IMR-90 (cell line): ENCODE data around the gene POLD4. TPM values are rescaled to one million over a fixed set of nuclear protein-coding genes. Genes with fewer than 3 reads are reported as not detected.

ENCODE experiments used
- ATAC-seq: fragments of 200-7000 bp; cut with Tn5 transposase; 2 replicates; pipeline ENCODE4 v1.9.1; 2020; ENCODE audit warnings: low read depth, mild to moderate bottlenecking, moderate library complexity
- BruUV-seq: library from RNA; stranded (reverse); fragments of 400-500 nt; replicated peaks from 2 replicates; lab custom pipeline; 2021; lab: Mats Ljungman, UMichigan
- CTCF ChIA-PET: fragments of 300-600 bp; formaldehyde crosslinking; extraction: SDS; loops from one replicate; lab custom pipeline; 2021; ENCODE audit warnings: antibody characterized with exemption; lab: Yijun Ruan, JAX
- POLR2A ChIA-PET: fragments of 300-600 bp; sonication (Branson Sonifier 250); formaldehyde crosslinking; loops from one replicate; lab custom pipeline; 2022; ENCODE audit warnings: antibody characterized with exemption; ENCODE audit not compliant: unreplicated experiment; lab: Charles Lee
- DNase-seq: peaks from one replicate; pipeline ENCODE4 v3.0.0; 2013
- H2AFZ ChIP-seq: replicated peaks from 2 replicates; pipeline ENCODE3; 2013; ENCODE audit warnings: low read length, mild to moderate bottlenecking; ENCODE audit not compliant: poor library complexity
- H2AK5ac ChIP-seq: 2 replicates; pipeline ENCODE4 v1.6.1; 2013; ENCODE audit warnings: low read depth, low read length, inconsistent platforms
- H2AK9ac ChIP-seq: replicated peaks from 2 replicates; pipeline ENCODE3; 2013; ENCODE audit warnings: mild to moderate bottlenecking, low read depth, low read length, moderate library complexity; ENCODE audit not compliant: poor library complexity
- H2BK120ac ChIP-seq: 2 replicates; pipeline ENCODE4 v1.6.1; 2013; ENCODE audit warnings: low read depth, low read length, inconsistent platforms
- H2BK15ac ChIP-seq: 3 replicates; pipeline ENCODE4 v1.6.1; 2013; ENCODE audit warnings: low read depth, low read length, inconsistent platforms
- H2BK20ac ChIP-seq: 2 replicates; pipeline ENCODE4 v1.6.1; 2013; ENCODE audit warnings: low read depth, mild to moderate bottlenecking, inconsistent platforms, low read length, moderate library complexity
- H2BK5ac ChIP-seq: 2 replicates; pipeline ENCODE4 v1.6.1; 2013; ENCODE audit warnings: mild to moderate bottlenecking, low read depth, low read length, inconsistent platforms; ENCODE audit not compliant: poor library complexity, severe bottlenecking
- H3K14ac ChIP-seq: replicated peaks from 2 replicates; pipeline ENCODE4 v1.6.1; 2013; ENCODE audit warnings: low read depth, low read length, inconsistent platforms
- H3K18ac ChIP-seq: 2 replicates; pipeline ENCODE4 v1.6.1; 2013; ENCODE audit warnings: low read depth, low read length, control low read depth
- H3K23ac ChIP-seq: 2 replicates; pipeline ENCODE4 v1.6.1; 2013; ENCODE audit warnings: low read depth, low read length, inconsistent platforms
- H3K27ac ChIP-seq: 2 replicates; pipeline ENCODE4 v1.5.1; 2013; ENCODE audit warnings: mild to moderate bottlenecking, control low read depth, low read length; ENCODE audit not compliant: insufficient read depth
- H3K27me3 ChIP-seq: 2 replicates; pipeline ENCODE4 v1.6.1; 2013; ENCODE audit warnings: low read length; ENCODE audit not compliant: control insufficient read depth, insufficient read depth
- H3K36me3 ChIP-seq: 2 replicates; pipeline ENCODE4 v1.6.1; 2013; ENCODE audit warnings: low read length, mixed read lengths; ENCODE audit not compliant: control insufficient read depth, insufficient read depth
- H3K4ac ChIP-seq: 2 replicates; pipeline ENCODE4 v1.6.1; 2013; ENCODE audit warnings: low read depth, low read length, inconsistent platforms
- H3K4me1 ChIP-seq: 2 replicates; pipeline ENCODE4 v1.6.1; 2013; ENCODE audit warnings: low read length, mixed read lengths; ENCODE audit not compliant: control insufficient read depth, insufficient read depth
- H3K4me2 ChIP-seq: 2 replicates; pipeline ENCODE4 v1.6.1; 2013; ENCODE audit warnings: low read depth, mild to moderate bottlenecking, control low read depth, low read length, moderate library complexity
- H3K4me3 ChIP-seq: 2 replicates; pipeline ENCODE4 v1.5.1; 2013; ENCODE audit warnings: low read depth, mild to moderate bottlenecking, control low read depth, low read length, moderate library complexity; ENCODE audit not compliant: insufficient read depth
- H3K56ac ChIP-seq: 2 replicates; pipeline ENCODE4 v1.6.1; 2013; ENCODE audit warnings: low read length, inconsistent platforms; ENCODE audit not compliant: insufficient read depth; ENCODE audit errors: extremely low read depth
- H3K79me1 ChIP-seq, 2 experiments: 2 replicates each; pipeline ENCODE4 v1.6.1; 2013; ENCODE audit warnings: low read length in 2 of 2, inconsistent platforms in 1 of 2, low read depth in 1 of 2
- H3K9ac ChIP-seq: 2 replicates; pipeline ENCODE4 v1.6.1; 2013; ENCODE audit warnings: low read depth, low read length, control low read depth
- H3K9me1 ChIP-seq: 2 replicates; pipeline ENCODE4 v1.6.1; 2013; ENCODE audit warnings: low read length, inconsistent platforms; ENCODE audit not compliant: insufficient read depth
- H3K9me3 ChIP-seq: 2 replicates; pipeline ENCODE4 v1.6.1; 2013; ENCODE audit warnings: low read length; ENCODE audit not compliant: control insufficient read depth, insufficient read depth
- H4K20me1 ChIP-seq: 2 replicates; pipeline ENCODE4 v1.6.1; 2013; ENCODE audit warnings: low read length, inconsistent platforms; ENCODE audit not compliant: insufficient read depth
- H4K5ac ChIP-seq: 2 replicates; pipeline ENCODE4 v1.6.1; 2013; ENCODE audit warnings: mild to moderate bottlenecking, low read depth, low read length, control low read depth
- H4K8ac ChIP-seq, 2 experiments: 2 replicates each; pipeline ENCODE4 v1.6.1; 2013; ENCODE audit warnings: low read depth in 2 of 2, low read length in 2 of 2, control low read depth in 1 of 2, inconsistent platforms in 1 of 2
- H4K91ac ChIP-seq: 2 replicates; pipeline ENCODE4 v1.6.1; 2013; ENCODE audit warnings: low read depth, low read length, inconsistent platforms; ENCODE audit not compliant: insufficient read depth
- CEBPB ChIP-seq: IDR thresholded peaks from 2 replicates; pipeline ENCODE4 v1.6.1; 2012; ENCODE audit warnings: low read depth, low read length, improper control_type of control experiment
- CHD1 ChIP-seq: IDR thresholded peaks from 2 replicates; pipeline ENCODE4 v1.6.1; 2012; ENCODE audit warnings: low read depth, low read length, improper control_type of control experiment
- CTCF ChIP-seq: conservative IDR thresholded peaks from 2 replicates; pipeline ENCODE4 v1.5.1; 2012; ENCODE audit warnings: mild to moderate bottlenecking, low read depth, low read length, improper control_type of control experiment
- MAFK ChIP-seq: IDR thresholded peaks from 2 replicates; pipeline ENCODE4 v1.6.1; 2012; ENCODE audit warnings: low read depth, low read length, improper control_type of control experiment
- POLR2A ChIP-seq: IDR thresholded peaks from 2 replicates; pipeline ENCODE4 v1.6.1; 2012; ENCODE audit warnings: mild to moderate bottlenecking, low read depth, low read length
- RAD21 ChIP-seq: IDR thresholded peaks from 2 replicates; pipeline ENCODE4 v1.6.1; 2012; ENCODE audit warnings: low read length, improper control_type of control experiment
- RCOR1 ChIP-seq: IDR thresholded peaks from 2 replicates; pipeline ENCODE4 v1.6.1; 2012; ENCODE audit warnings: mild to moderate bottlenecking, low read length, improper control_type of control experiment; ENCODE audit not compliant: insufficient replicate concordance
- SMC3 ChIP-seq: fragments of 150-350 bp; IDR thresholded peaks from 2 replicates; pipeline ENCODE4 v1.6.1; 2016; ENCODE audit warnings: low read depth, mild to moderate bottlenecking, antibody characterized with exemption, low read length, moderate library complexity
- WGBS, 2 experiments: methylation state at CpG; one replicate each; pipeline versions ENCODE4 v1.1.5 to v1.1.7; 2013; ENCODE audit warnings: missing lambda C conversion rate in 2 of 2; ENCODE audit not compliant: insufficient read length in 1 of 2; ENCODE audit errors: extremely low coverage in 2 of 2; 5-methylcytosine and 5-hydroxymethylcytosine counted together
- dilution Hi-C: fragments of 300-500 bp; cut with HindIII; formaldehyde crosslinking; loops from one replicate; pipeline ENCODE4 v1.14.3; 2018; ENCODE audit warnings: low sequenced_read_pairs; ENCODE audit not compliant: unreplicated experiment
- in situ Hi-C: fragments of 300-500 bp; cut with MboI; formaldehyde crosslinking; loops from 3 replicates; pipeline ENCODE4 v1.14.3; 2019; ENCODE audit warnings: low sequenced_read_pairs, inconsistent platforms, mixed read lengths
- intact Hi-C: fragments of 100-400 bp; cut with micrococcal nuclease; formaldehyde crosslinking; loops from 2 replicates; pipeline ENCODE4 v1.10.0; 2022
- polyA plus RNA-seq, 3 experiments: library from polyadenylated mRNA; depleted of rRNA; stranded (reverse); fragments of >200 nt; gene quantifications; 2 replicates each; pipeline ENCODE4 v1.2.3, GENCODE V29; 2012; ENCODE audit warnings: low replicate concordance in 1 of 3
- total RNA-seq: library from RNA; depleted of rRNA; stranded (reverse); fragments of >200 nt; gene quantifications from 2 replicates; pipeline ENCODE4 v1.2.3, GENCODE V29; 2012

The POLD4 gene
- total and polyA plus RNA-seq, 2 of the 4 experiments (the other 2 are of a cell fraction), result 46.4 to 133 TPM

- H3K27ac ChIP-seq, result peak overlapping the region; percentile 87
- intact Hi-C loops (loop anchor here (1.0 to 2.0 kb wide), 2 partner anchors 14 to 25 kb away; no protein-coding TSS in a partner anchor), dilution Hi-C loops (no loop called here), in situ Hi-C loops (no loop called here)
- CTCF ChIA-PET, result interaction anchor here (0.5 to 10.1 kb wide), 6 partner anchors 9 to 912 kb away, joined by 3 to 128 read pairs (median 7); no protein-coding TSS in a partner anchor
- 0 out of 2 replicates have a peak overlapping the region, but pooled peaks have one; percentile 9 for H3K4me2 ChIP-seq
- H2AFZ ChIP-seq, result peak overlapping the region; percentile 75
- H3K9ac ChIP-seq, result peak overlapping the region; percentile 40
- H4K5ac ChIP-seq, result peak overlapping the region; percentile 27
- H2BK120ac ChIP-seq, result peak overlapping the region; percentile 69
- H4K8ac ChIP-seq, result peak overlapping the region; percentile 62 to 84
- ATAC-seq (peak; percentile 16; the same call in 1 of the 2 replicates), DNase-seq (peak; percentile 80)
- H3K27me3 ChIP-seq, result no peaks in the 10 kb centered on the region
- no peak overlapping the region for H3K56ac ChIP-seq
- POLR2A ChIA-PET, result no interaction called here
- peaks cover 3% of the 10 kb centered on the region; the same call in 1 of the 2 replicates for H4K20me1 ChIP-seq
- H3K79me1 ChIP-seq, result peaks cover 11 to 45% of the 10 kb centered on the region in 2 experiments; a peak in 3 of 4 replicates
- peaks cover 37% of the 10 kb centered on the region for H3K4me1 ChIP-seq
- TF ChIP-seq RAD21 (peak; percentile 93), CHD1 (peak; percentile 82; the same call in 1 of the 2 replicates), CTCF (peak; percentile 97), POLR2A (0 out of 2 replicates have a peak, but pooled peaks have one; percentile 57), MAFK (no peak), RCOR1 (no peak), CEBPB (no peak), SMC3 (peak; percentile 93)
- peak overlapping the region; percentile 74 for H2BK5ac ChIP-seq
- H3K9me1 ChIP-seq, result peaks cover 17% of the 10 kb centered on the region
- peak overlapping the region; percentile 79 for H4K91ac ChIP-seq
- no CpG with 5 or more reads among the region's 3 CpGs for WGBS, 2 experiments
- peak overlapping the region; percentile 72 for H3K18ac ChIP-seq
- H3K4me3 ChIP-seq, result no peak overlapping the region
- H2BK20ac ChIP-seq, result peak overlapping the region; percentile 81
- H3K4ac ChIP-seq, result peak overlapping the region; percentile 84
- H3K9me3 ChIP-seq, result no peaks in the 10 kb centered on the region
- BruUV-seq, result no TSS peak
- no peaks in the 10 kb centered on the region for H3K36me3 ChIP-seq
- peak overlapping the region; percentile 80 for H2AK9ac ChIP-seq
- peak overlapping the region; percentile 80 for H3K23ac ChIP-seq
- peak overlapping the region; percentile 81; the same call in 1 of the 3 replicates for H2BK15ac ChIP-seq
- H2AK5ac ChIP-seq, result peak overlapping the region; percentile 99
- H3K14ac ChIP-seq, result peak overlapping the region; percentile 83
These were observed 3.7 kb upstream of the POLD4 start for GRCh38 chr11:67356864-67357561.
